Upper lobe of left lung (tissue), 4 donors: Measurements from ENCODE around the gene NKAIN2.

Source experiments
- EP300 ChIP-seq, 4 donors: sonication (generic); formaldehyde crosslinking; IDR thresholded peaks; one replicate each; pipeline ENCODE4 v1.5.1; 2017; ENCODE audit warnings: antibody characterized with exemption in 4 of 4, control low read depth in 2 of 4
- POLR2A ChIP-seq, 4 donors: fragments of 450-650 bp; IDR thresholded peaks; one replicate each; pipeline ENCODE4 v1.5.1; 2016 to 2017; ENCODE audit warnings: antibody characterized with exemption in 4 of 4, mild to moderate bottlenecking in 2 of 4
- POLR2AphosphoS5 ChIP-seq, 2 donors: sonication (generic); formaldehyde crosslinking; IDR thresholded peaks; one replicate each; pipeline ENCODE4 v1.5.1; 2017; ENCODE audit warnings: antibody characterized with exemption in 2 of 2
- TF ChIP-seq, protein P1 (sequence below), 6 experiments: fragments of 450-650 bp in 4 of 6; fragments of 200-600 bp in 2 of 6; sonication (generic) in 2 of 6; IDR thresholded peaks; one replicate each; pipeline ENCODE4 v1.5.1; 2016 to 2019; ENCODE audit warnings: antibody characterized with exemption in 6 of 6

DNA sequence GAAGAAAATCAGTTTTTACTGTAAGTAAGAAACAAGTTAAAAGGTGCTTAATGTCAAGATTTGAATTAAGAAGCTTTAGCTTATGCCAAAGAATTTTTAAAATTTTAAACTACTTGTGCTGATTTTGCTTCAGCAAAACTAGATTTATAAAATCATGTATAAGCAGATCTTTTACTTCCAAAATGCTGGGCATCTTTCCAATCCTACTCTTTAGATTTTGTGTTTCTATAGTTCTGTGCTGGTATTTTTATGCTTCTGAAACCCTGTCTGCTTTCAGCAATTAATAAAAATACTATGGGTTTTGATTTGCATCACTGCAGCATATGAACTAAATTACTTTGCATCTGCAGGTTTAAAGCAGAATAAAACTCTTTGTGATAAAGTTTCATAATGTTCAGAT lies 920.0 kb downstream of the NKAIN2 start:
- TF ChIP-seq, protein P1, sequence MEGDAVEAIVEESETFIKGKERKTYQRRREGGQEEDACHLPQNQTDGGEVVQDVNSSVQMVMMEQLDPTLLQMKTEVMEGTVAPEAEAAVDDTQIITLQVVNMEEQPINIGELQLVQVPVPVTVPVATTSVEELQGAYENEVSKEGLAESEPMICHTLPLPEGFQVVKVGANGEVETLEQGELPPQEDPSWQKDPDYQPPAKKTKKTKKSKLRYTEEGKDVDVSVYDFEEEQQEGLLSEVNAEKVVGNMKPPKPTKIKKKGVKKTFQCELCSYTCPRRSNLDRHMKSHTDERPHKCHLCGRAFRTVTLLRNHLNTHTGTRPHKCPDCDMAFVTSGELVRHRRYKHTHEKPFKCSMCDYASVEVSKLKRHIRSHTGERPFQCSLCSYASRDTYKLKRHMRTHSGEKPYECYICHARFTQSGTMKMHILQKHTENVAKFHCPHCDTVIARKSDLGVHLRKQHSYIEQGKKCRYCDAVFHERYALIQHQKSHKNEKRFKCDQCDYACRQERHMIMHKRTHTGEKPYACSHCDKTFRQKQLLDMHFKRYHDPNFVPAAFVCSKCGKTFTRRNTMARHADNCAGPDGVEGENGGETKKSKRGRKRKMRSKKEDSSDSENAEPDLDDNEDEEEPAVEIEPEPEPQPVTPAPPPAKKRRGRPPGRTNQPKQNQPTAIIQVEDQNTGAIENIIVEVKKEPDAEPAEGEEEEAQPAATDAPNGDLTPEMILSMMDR (IDR thresholded peaks at IDR 0.05): no peak
- no peak for TF ChIP-seq POLR2AphosphoS5 (IDR thresholded peaks at IDR 0.05)
- TF ChIP-seq POLR2A (IDR thresholded peaks at IDR 0.05): no peak
- no peak for TF ChIP-seq EP300 (IDR thresholded peaks at IDR 0.05)
